Measurements from ENCODE around the gene C1orf185.
"Not testable (repeated sequence)": the region's sequence is repeated elsewhere in the genome, so short reads cannot be mapped to it uniquely, and the experiment has no call there.

Gene C1orf185

DNA sequence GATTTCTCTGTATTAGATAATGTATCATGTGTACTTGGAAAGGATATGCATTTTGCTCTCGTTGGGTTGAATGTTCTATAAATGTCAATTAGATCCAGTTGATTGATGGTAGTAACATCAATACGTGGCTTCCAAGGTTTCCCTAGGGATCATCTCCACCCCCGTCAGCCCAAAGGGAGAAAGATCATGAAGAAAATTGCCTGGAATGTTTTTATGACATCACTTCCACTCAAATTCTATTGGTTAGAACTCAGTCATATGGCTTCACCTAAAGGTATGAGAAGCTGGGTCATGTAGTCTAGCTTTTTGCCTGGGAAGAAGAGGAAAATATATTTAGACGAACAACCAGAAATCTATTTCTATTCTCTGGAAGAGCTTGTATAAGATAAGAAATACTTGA is at the start of gene C1orf185:
C1orf185 (plus strand) TSS at position 253 of the 400 bp plus-strand sequence; CDS start at position 259, 6 bp downstream.
- DNase-seq, result no peak

DNA sequence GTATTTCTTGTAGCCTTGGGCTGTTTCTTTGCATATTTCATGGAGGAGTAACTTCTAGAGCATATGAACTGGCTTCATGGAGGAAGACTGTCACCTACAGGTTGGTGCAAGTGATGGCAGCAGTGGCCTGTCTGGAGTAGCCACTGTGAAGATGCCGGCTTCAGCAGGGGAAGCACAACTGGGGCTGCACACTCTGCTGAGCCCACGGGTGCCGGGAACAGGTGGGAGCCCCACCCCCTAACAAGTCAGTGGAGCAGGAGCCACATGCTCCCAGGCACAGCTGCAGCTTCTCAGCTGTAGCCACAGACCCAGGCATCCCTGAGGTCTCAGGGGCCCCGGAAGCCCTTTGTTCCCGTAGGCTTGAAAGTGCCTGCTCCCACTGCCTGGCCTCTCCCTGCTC is 43.2 kb upstream of the C1orf185 start:
- no peak for DNase-seq

DNA sequence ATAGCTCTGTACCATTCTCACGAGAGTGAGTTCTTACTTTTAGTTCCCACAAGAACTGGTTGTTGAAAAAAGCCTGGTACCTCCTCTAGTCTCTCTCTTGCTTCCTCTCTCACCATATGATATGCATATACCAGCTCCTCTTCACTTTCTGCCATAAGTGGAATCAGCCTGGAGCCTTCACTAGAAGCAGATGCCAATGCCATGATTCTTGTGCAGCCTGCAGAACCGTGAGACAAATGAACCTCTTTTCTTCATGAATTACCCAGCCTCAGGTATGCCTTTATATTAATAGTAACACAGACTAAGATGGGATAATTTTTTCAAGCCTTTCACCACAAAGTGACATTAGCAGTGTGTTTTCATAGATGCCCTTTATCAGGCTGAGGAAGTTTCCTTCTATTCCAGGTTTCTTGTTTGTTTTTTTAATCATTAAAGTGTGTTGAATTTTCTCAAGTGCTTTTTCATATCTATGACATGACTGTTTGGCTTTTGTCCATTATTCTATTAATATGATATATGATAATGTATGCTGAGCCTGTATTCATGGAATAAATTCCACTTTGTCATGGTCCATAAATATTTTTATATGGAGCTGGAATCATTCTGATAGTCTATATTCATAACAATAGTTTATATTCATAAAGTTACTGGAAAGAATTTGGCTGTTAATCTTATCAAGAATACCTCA is 40.7 kb upstream of the C1orf185 start:
- no peak for DNase-seq

DNA sequence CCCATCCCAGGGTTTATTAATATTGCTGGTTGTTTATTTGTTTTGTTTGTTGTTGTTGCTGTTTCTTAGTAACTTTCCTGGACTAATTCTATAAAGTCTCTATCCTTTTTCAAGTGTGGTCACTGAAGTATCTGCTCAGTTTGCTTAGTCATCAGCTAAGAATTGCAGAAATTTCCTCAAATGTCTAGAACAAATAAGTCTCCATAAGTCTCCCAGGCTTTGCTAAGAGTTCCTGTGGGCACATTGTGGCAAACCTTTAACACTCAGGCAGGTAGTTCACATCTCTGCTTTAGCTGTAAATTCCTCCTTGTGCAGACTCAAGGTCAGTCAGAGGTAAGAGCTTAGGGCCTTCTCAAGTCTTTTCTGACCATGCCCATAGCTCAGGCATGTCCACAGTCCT is 38.9 kb upstream of the C1orf185 start:
- no peak for DNase-seq

DNA sequence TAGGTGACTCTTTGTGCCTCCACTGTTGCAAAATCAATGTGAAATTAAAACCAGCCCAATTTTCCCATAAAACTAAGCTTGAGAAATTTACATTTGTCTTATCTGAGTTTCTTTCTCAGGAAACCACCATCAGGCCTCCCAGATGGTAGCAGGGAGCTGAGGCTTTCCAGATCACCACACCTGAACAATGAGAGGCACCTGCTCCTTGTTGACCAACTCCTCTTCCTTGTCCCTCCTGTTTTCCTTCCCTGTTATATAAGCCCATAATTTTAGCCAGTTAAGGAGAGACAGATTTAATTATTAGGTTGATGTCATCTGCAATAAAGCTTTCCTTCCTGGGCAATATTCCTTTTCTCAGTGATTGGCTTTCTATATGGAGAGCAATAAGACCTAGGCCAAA is 32.0 kb upstream of the C1orf185 start:
- DNase-seq, result peak; percentile 53

DNA sequence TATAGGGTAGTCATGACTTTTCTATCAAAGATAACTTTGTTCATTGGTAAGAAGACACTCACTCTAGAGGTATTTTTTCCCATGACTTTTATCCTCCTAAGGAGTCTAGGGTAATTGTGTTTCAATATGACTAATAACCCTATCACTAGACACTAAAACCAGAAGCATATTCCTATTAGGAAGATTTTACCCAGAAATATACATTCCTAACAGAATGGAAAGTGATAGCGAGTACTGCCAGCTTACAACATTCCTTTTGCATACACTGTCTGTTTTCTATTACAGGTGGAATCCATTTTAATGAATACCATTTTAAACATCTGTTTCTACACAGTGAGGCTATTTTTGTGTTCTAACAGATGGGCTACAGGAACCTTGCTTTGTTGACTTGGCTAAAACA is 31.4 kb upstream of the C1orf185 start:
- DNase-seq, result no peak

DNA sequence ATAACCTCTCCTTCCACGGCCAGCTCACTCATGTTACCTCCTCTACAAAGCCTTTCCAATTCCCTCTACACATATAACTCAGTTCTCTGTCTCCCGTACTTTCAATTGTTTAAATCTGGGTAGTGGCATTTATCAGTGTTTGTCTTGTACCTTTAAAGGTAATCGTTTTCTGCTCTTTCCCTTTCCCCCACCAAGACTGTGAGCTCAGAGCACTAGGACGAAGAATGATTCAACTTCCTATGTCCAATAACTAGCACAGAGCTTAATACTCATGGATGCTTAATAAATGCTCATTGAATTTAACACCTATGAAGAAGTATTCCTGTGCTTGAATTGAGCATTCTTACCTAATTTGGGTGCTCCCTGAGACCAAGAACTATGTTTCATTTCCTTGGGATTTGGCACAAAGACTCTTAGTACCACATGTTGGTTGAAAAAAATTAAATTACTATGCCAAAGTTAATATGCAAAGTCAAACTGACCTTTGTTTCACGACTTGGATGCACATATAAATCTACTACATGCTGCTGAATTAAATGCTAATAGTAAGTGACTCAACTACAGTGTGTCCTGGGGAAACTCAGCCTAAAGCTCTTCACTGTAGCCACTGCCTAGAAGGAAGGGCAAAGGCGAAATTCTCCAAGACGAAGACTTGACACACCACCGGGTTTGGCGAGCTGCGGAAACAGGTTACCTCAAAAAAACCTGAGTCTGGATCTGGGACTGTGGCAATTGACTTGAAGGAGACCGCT is 30.6 kb upstream of the C1orf185 start:
- DNase-seq, result no peak

DNA sequence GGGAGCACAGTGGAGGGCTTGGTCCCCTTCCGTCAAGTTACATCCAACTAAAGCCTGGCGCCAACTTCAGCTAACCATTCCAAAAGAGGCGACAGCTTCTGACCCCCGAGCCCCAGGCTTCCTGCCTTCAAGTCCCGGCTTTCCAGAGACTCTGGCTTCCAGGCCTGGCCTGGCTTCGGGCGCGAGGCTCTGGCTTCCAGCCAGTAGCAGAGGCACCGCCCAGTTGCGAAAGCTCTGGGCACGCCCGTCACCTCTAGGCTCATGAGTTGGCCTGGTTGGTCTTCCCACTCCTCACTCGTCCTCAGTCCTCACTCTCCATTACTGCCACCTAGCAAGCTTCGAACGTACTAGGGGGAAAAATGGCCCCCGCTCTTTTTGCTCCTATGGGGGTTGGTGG is 30.0 kb upstream of the C1orf185 start:
- DNase-seq, result no peak

DNA sequence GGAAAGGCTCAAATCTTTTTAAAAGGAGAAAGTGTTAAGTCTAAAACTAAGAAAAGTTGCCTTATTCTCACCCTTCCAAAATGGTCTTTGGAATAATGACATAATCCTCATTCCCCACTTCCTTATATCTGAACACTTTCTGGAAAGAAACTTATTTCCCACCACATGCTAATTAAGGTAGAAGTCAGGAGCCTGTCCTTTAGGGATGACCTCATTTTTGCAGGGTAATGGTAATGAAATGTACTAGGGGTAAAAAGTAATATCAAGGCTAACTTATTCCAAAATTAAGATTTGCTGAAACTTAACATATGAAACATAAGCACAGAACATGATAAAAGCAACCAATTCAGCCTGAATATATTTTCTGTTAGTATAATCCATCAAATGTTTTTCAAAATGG is 29.4 kb upstream of the C1orf185 start:
- no peak for DNase-seq

DNA sequence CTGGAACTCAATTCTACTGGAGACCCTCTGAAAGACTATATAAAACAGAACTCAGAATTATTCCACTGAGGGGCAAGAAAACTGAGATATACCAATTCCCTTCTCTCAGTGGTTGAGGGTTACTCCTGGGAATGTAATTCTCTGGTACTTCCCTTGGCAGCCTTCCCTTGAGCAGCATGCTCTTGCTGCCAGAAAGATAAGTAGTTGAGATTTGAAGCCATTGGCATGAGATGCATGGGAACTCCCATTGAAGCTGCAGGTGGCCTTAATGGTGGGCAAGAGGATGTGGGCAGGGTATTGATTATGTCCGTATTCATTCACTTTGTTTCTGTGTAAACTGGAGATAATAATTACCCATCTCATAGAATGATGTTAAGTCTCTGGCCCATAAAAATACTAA is 28.6 kb upstream of the C1orf185 start:
- no peak for DNase-seq

DNA sequence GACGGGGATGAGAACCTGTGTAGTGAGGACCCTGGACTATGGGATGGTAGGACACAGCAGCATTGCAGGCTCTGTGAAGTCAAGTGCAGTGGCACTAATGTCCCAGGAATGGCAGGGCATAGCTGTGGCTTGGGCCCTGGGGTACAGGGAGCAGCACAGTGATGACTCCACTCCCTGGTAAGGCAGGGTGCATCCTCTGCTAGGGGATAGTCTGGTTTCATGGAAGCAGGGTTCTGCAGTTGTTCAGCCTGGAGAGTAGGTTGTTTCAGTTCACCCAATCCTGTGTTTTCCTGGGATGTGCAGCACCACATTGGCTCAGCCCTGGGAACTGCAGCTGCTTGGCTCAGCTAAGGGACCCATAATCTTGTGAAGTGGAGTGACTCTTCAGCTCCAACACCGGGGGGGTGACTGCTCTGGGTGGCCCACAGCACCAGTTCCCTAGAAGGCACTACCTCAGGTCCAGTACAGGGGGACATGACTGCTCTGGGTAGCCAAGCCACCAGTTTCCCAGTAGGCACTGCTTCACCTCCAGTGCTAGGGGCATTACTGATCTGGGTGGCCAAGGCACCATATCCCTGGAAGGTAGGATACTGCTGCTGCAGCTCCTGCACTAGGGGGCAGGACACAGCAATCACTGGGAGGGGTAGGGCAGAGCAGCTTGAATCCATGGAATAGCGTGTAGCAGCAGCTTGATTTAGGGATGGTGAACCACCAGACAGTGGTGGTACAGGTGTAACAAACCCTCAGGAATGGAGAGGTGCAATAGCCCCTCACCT is 15.3 kb upstream of the C1orf185 start:
- DNase-seq, result no peak

DNA sequence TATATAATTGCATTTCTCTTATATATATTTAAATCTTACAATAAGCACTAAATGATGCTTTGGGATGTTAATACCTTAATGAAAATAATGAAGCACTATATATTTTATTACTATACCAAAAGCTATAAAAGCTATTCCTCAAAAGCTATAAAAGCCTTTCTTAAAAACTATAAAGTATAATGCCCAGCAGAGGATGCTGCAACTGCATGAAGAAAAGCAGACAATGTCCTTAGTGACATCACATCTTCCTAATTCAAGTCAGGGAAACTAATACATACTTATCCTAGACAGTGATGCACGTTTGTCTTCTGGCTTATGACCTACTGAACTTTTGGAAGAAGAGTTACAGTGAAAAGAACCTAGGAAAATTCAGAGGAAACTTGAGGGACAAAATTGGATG is 13.6 kb upstream of the C1orf185 start:
- no peak for DNase-seq

DNA sequence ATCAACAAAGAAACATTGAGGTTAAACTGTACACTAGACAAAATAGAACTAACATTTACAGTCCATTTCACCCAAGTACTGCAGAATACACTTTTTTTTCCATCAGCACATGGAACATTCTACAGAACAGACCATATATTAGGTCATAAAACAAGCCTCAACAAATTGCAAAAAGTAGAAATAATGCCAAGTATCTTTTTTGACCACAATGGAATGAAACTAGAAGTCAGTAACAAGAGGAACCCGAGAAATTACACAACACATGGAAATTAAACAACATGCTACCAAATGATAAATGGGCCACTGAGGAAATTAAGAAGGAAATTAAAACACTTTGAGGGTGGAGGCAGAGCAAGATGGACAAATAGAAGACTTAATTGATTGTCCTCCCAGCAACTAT is 8.4 kb upstream of the C1orf185 start:
- DNase-seq, result no peak

DNA sequence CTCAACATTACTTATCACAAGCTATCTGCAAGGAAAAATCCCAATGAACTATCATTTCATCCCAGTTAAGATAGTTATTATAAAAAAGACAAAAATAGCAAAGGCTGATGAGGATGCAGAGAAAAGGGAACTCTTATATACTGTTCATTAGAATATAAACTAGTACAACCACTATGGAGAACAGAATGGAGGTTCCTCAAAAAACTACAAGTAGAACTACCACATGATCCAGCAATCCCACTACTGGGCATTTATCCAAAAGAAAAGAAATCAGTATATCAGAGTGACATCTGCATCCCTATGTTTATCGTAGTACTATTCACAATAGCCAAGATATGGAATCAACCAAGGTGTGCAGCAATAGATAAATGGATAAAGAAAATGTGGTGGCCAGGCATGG is 4.9 kb upstream of the C1orf185 start:
- DNase-seq, result no peak

DNA sequence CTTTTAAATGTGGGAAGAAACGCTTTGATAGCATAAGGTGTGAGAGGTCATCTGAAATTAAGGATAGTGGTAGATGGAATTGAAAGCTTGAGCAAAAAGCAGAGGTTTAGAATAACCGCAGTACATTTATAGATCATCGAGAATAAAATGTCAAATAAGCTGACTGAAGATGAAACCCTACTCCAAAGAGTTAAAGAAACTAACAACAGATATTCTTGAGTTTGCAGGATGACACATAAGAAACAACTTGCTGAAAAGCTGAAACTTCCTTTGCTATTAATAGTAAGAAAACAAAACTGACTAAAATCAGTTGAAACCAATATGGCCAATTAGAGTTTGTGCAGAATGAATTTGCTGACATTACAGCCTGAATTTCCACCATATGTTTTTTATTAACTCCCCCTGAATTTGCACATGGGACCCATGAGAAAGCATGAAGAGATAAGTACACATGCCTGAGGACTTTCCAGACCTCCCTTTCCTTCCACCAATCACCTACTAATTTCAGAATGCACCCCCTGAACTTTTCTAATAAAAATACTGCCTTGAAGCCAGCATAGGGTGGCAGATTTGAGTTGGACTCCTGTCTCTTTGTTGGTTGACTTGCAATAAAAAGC is 1.7 kb upstream of the C1orf185 start:
- no peak for DNase-seq

DNA sequence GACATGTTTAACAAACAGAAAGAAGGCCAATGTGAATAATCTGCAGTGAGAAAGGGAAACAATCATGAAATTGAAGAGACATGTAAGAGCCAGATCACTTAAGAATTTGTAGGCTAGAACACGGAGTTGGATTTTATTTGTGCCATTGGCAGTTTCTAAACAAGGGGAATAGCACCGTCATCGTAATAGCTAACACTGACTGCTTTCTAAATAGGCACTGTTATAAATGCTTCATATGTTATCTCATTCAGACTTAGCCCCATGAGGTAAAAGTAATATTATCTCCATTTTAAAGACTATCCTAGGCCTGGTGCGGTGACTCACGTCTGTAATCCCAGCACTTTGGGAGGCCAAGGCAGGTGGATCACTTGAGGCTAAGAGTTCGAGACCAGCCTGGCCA is 12.1 kb downstream of the C1orf185 start:
- no peak for DNase-seq

DNA sequence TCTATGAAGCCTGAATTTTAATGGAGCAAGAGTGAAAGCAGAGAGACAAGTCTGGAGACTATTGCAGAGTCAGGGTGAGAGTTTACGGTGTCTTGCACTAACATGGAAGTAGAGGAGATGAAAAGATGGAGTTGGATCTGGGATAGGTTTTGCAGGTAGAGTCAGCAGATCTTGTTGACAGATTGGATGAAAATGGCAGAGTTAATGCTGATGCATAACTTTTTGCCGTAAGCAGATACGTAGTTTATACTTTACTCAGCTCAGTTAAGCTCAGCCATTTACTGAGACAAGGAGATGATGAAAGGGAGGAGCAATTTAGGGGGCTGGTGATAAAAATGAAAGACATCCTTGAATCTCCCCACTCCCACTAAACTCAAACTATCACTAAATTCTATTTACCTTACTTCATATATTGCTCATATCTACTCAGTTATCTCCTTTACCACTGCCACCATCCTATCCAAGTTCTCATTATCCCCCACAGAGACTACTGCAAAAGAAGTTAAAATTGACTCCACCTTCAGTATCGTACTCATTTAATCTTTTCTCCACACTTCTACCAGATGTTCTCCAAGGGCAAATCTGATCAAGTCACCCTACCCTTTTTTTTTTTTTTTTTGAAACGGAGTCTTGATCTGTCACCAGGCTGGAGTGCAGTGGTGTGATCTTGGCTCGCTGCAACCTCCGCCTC is 13.8 kb downstream of the C1orf185 start:
- DNase-seq, result no peak

DNA sequence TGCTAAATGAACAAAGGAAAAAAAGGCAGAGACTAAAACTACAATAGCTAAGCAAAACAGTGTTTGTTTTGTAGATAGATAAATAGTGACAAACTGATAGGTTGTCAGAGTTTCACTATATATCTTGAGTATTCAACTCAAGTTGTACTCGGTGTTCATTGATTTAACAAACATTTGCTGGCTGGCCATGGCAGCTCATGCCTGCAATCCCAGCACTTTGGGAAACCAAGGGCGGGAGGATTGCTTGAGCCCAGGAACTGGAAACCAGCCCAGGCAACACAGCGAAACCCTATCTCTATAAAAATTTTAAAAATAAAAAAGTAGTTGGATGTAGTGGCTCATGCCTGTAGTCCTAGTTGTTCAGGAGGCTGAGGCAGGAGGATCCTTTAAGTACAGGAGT is 17.3 kb downstream of the C1orf185 start:
- no peak for DNase-seq

DNA sequence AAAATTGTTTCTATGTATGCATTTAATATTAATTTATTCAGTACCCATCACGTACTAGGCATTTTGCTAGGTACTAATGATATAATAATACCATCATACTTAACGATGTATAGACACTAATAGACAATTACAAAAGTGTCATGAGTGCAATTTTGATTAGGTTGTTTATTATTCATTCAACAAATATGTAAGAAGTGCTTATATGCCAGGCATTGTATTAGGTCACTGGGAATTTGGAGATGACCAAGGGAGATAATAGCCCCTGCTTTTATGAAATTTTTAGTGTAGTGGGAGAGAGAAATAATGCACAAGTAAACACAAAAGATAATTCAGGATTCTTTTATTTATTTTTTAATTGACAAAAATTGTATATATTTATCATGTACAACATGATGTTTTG is 18.6 kb downstream of the C1orf185 start:
- DNase-seq, result no peak

DNA sequence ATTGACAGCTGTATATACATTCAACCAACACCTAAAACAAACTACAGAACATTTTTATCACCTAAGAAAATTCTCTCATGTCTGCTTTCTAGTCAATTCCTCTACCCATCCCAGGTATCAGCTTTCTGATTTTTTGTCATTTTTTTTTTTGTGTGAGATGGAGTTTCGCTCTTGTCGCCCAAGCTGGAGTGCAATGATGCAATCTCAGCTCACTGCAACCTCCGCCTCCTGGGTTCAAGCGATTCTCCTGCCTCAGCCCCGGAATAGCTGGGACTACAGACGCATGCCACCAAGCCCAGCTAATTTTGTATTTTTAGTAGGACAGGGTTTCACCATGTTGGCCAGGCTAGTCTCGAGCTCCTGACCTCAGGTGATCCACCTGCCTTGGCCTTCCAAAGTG is 25.1 kb downstream of the C1orf185 start:
- not testable (repeated sequence) for DNase-seq

DNA sequence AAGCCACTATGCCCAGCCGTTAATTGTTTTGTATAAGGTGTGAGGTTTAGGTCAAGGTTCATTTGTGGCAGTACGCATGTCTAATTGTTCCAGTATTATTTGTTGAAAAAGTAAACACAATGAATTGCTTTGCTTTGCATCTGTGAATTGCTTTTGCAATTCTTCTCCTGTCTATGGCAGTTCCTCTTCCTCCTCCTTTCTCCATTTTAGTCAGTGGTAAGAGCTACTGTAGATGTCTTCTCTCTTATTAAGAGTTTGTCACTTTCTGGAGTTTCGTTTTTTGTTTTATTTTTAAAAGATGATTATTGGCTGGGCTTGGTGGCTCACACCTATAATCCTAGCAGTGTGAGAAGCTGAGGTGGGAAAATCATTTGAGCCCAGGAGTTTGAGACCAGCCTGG is 29.2 kb downstream of the C1orf185 start:
- no peak for DNase-seq

DNA sequence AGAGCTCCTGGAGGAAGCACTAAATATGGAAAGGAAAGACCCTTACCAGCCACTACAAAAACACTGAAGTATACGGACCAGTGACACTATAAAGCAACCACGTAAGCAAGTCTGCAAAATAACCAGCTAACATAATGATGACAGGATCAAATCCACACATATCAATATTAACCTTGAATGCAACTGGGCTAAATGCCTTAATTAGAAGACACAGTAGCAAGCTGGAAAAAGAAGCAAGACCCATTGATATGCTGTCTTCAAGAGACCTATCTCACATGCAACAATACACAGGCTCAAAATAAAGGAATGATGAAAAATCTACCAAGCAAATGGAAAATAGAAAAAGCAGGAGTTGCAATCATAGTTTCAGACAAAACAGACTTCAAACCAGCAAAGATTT is 31.0 kb downstream of the C1orf185 start:
- DNase-seq, result no peak

DNA sequence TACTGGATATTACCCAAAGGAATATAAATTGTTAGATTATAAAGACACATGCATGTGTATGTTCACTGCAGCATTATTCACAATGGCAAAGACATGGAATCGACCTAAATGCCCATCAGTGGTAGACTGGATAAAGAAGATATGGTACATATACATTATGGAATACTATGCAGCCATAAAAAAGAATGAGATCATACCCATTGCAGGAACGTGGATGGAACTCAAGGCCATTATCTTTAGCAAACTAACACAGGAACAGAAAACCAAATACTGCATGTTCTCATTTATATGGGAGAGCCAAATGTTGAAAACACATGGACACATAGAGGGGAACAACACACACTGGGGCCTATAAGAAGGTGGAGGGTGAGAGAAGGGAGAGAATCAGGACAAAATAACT is 35.7 kb downstream of the C1orf185 start:
- not testable (repeated sequence) for DNase-seq
